SK-N-SH treated with all-trans-retinoic acid at 6 μM for 48 hours (cell line): ENCODE measurements around the gene BBS9.

Experiments used
- ATAC-seq: fragments of 200-7000 bp; cut with Tn5 transposase; 3 replicates; pipeline ENCODE4 v1.9.1; 2020; ENCODE audit warnings: mild to moderate bottlenecking, moderate library complexity
- BACH2 ChIP-seq: fragments of 250-450 bp; sonication (Bioruptor Pico); IDR thresholded peaks from 2 replicates; pipeline ENCODE4 v1.9.0; 2021; ENCODE audit warnings: mild to moderate bottlenecking, borderline replicate concordance
- CREB5 ChIP-seq: fragments of 250-450 bp; sonication (Bioruptor Pico); IDR thresholded peaks from 2 replicates; pipeline ENCODE4 v1.5.1; 2020; ENCODE audit warnings: low read depth, mild to moderate bottlenecking, moderate library complexity
- CSRNP3 ChIP-seq: fragments of 250-450 bp; sonication (Bioruptor Pico); IDR thresholded peaks from 2 replicates; pipeline ENCODE4 v1.5.1; 2021; ENCODE audit warnings: mild to moderate bottlenecking, moderate library complexity
- GLIS3 ChIP-seq: fragments of 250-450 bp; sonication (Bioruptor Pico); IDR thresholded peaks from 2 replicates; pipeline ENCODE4 v1.5.0; 2020; ENCODE audit warnings: mild to moderate bottlenecking, moderate library complexity
- ISL1 ChIP-seq: fragments of 250-450 bp; sonication (Bioruptor Pico); IDR thresholded peaks from 2 replicates; pipeline ENCODE4 v2.1.2; 2022; ENCODE audit warnings: mild to moderate bottlenecking, moderate library complexity
- OSR1 ChIP-seq: fragments of 250-450 bp; sonication (Bioruptor Pico); IDR thresholded peaks from 2 replicates; pipeline ENCODE4 v1.8.0; 2022; ENCODE audit warnings: moderate library complexity, mild to moderate bottlenecking, inconsistent platforms
- PATZ1 ChIP-seq: fragments of 250-450 bp; sonication (Bioruptor Pico); IDR thresholded peaks from 2 replicates; pipeline ENCODE4 v1.8.0; 2020; ENCODE audit warnings: mild to moderate bottlenecking, moderate library complexity, borderline replicate concordance
- POU6F1 ChIP-seq: fragments of 250-450 bp; sonication (Bioruptor Pico); IDR thresholded peaks from 2 replicates; pipeline ENCODE4 v1.8.0; 2021; ENCODE audit warnings: low read depth, mild to moderate bottlenecking, moderate library complexity, borderline replicate concordance
- PPARA ChIP-seq: fragments of 250-450 bp; sonication (Bioruptor Pico); IDR thresholded peaks from 2 replicates; pipeline ENCODE4 v1.5.0; 2020; ENCODE audit warnings: mild to moderate bottlenecking, borderline replicate concordance
- RARB ChIP-seq: fragments of 250-450 bp; sonication (Bioruptor Pico); IDR thresholded peaks from 2 replicates; pipeline ENCODE4 v1.8.0; 2021; ENCODE audit warnings: mild to moderate bottlenecking, moderate library complexity
- TCF4 ChIP-seq: fragments of 250-450 bp; sonication (Bioruptor Pico); IDR thresholded peaks from 2 replicates; pipeline ENCODE4 v1.8.0; 2021; ENCODE audit warnings: mild to moderate bottlenecking, moderate library complexity, borderline replicate concordance
- TOX ChIP-seq: fragments of 250-450 bp; sonication (Bioruptor Pico); IDR thresholded peaks from 2 replicates; pipeline ENCODE4 v1.8.0; 2021; ENCODE audit warnings: mild to moderate bottlenecking, moderate library complexity, borderline replicate concordance
- TSHZ2 ChIP-seq: fragments of 250-450 bp; sonication (Bioruptor Pico); IDR thresholded peaks from 2 replicates; pipeline ENCODE4 v1.5.0; 2020; ENCODE audit warnings: mild to moderate bottlenecking, moderate library complexity
- ZFP3 ChIP-seq: fragments of 250-450 bp; sonication (Bioruptor Pico); IDR thresholded peaks from 2 replicates; pipeline ENCODE4 v1.5.0; 2020; ENCODE audit warnings: mild to moderate bottlenecking, moderate library complexity
- ZNF70 ChIP-seq: fragments of 450-650 bp; formaldehyde crosslinking; IDR thresholded peaks from 2 replicates; pipeline ENCODE4 v1.5.0; 2020; ENCODE audit warnings: mild to moderate bottlenecking, moderate library complexity
- ZNF8 ChIP-seq: fragments of 450-650 bp; formaldehyde crosslinking; IDR thresholded peaks from 2 replicates; pipeline ENCODE4 v1.5.0; 2020; ENCODE audit warnings: mild to moderate bottlenecking, moderate library complexity

BBS9 gene

GRCh38 chr7:33554576-33554975 lies 425.2 kb downstream of the BBS9 start (continued):
- TF ChIP-seq PATZ1 (no peak), BACH2 (no peak), PPARA (CRISPR knock-in tag) (no peak)

GRCh38 chr7:33556472-33556871 lies 427.1 kb downstream of the BBS9 start:
- TF ChIP-seq RARB (CRISPR knock-in tag): no peak
- TF ChIP-seq CSRNP3 (CRISPR knock-in tag): no peak
- no peak for TF ChIP-seq TSHZ2
- no peak for TF ChIP-seq GLIS3 (CRISPR knock-in tag)
- no peak for TF ChIP-seq PPARA (CRISPR knock-in tag)
- no peak for TF ChIP-seq BACH2
- TF ChIP-seq ZNF70 (CRISPR knock-in tag): no peak
- TF ChIP-seq TOX (CRISPR knock-in tag): no peak
- no peak for TF ChIP-seq ZFP3
- TF ChIP-seq CREB5 (CRISPR knock-in tag): no peak
- TF ChIP-seq ISL1 (CRISPR knock-in tag): no peak
- no peak for ATAC-seq

GRCh38 chr7:33558549-33559323 lies 429.4 kb downstream of the BBS9 start:
- TF ChIP-seq TSHZ2 (no peak), RARB (CRISPR knock-in tag) (no peak), TCF4 (no peak), OSR1 (no peak), POU6F1 (no peak), ZNF8 (CRISPR knock-in tag) (no peak), PPARA (CRISPR knock-in tag) (no peak), PATZ1 (no peak)
- ATAC-seq: no peak
